Keratinocyte (primary cell): ENCODE measurements around the gene RMP24.
A peak's percentile ranks its signal among the peaks of the same experiment; 100 is the strongest.

Source experiments
- DNase-seq: peaks from one replicate; pipeline ENCODE4 v3.0.0-alpha.2; 2011; ENCODE audit warnings: low read depth, missing footprints, low spot score
- FAIRE-seq: peaks from 2 replicates; lab custom pipeline; 2011; peaks lifted over from hg19 to GRCh38; lab: Jason Lieb, UNC
- H2AFZ ChIP-seq: 2 replicates; pipeline ENCODE4 v1.6.0; 2012; ENCODE audit warnings: low read length, control low read depth, inconsistent platforms; ENCODE audit not compliant: control insufficient read depth
- H3K27ac ChIP-seq: 2 replicates; pipeline ENCODE4 v1.5.1; 2011; ENCODE audit warnings: low read length; ENCODE audit not compliant: control insufficient read depth, insufficient read depth
- H3K27me3 ChIP-seq: 3 replicates; pipeline ENCODE4 v1.6.0; 2011; ENCODE audit warnings: low read length; ENCODE audit not compliant: control insufficient read depth, insufficient read depth; ENCODE audit errors: extremely low read depth
- H3K36me3 ChIP-seq, 2 experiments: 2 replicates in 1 of 2; 3 replicates in 1 of 2; pipeline ENCODE4 v1.5.1; 2011; ENCODE audit warnings: low read length in 2 of 2, mild to moderate bottlenecking in 1 of 2; ENCODE audit not compliant: control insufficient read depth in 2 of 2, insufficient read depth in 2 of 2; ENCODE audit errors: extremely low read depth in 1 of 2
- H3K4me1 ChIP-seq: 3 replicates; pipeline ENCODE4 v1.5.1; 2011; ENCODE audit warnings: low read length; ENCODE audit not compliant: control insufficient read depth, insufficient read depth; ENCODE audit errors: extremely low read depth
- H3K4me2 ChIP-seq: 3 replicates; pipeline ENCODE4 v1.6.0; 2011; ENCODE audit warnings: low read depth, low read length; ENCODE audit not compliant: control insufficient read depth, insufficient read depth; ENCODE audit errors: extremely low read depth
- H3K4me3 ChIP-seq, 3 experiments: fragments of 200-600 bp in 1 of 3; sonication (generic) in 1 of 3; 2 replicates in 2 of 3; 3 replicates in 1 of 3; pipeline ENCODE4 v1.5.1; 2011 to 2016; ENCODE audit warnings: low read length in 3 of 3, mild to moderate bottlenecking in 3 of 3, control low read depth in 2 of 3, inconsistent platforms in 1 of 3, low read depth in 1 of 3, mixed read lengths in 1 of 3, mixed run types in 1 of 3, moderate library complexity in 1 of 3; ENCODE audit not compliant: control insufficient read depth in 2 of 3, insufficient read depth in 2 of 3; ENCODE audit errors: extremely low read depth in 1 of 3
- H3K79me2 ChIP-seq: 2 replicates; pipeline ENCODE4 v1.6.0; 2012; ENCODE audit warnings: low read length; ENCODE audit not compliant: control insufficient read depth, insufficient read depth
- H3K9ac ChIP-seq: 3 replicates; pipeline ENCODE4 v1.6.0; 2011; ENCODE audit warnings: low read length; ENCODE audit not compliant: control insufficient read depth, insufficient read depth; ENCODE audit errors: extremely low read depth
- H3K9me1 ChIP-seq: 3 replicates; pipeline ENCODE4 v1.6.0; 2011; ENCODE audit warnings: low read length; ENCODE audit not compliant: control insufficient read depth, insufficient read depth; ENCODE audit errors: extremely low read depth
- H3K9me3 ChIP-seq: 2 replicates; pipeline ENCODE4 v1.5.1; 2012; ENCODE audit warnings: low read depth, low read length; ENCODE audit not compliant: control insufficient read depth
- H4K20me1 ChIP-seq: 3 replicates; pipeline ENCODE4 v1.6.0; 2011; ENCODE audit warnings: low read length; ENCODE audit not compliant: control insufficient read depth, insufficient read depth; ENCODE audit errors: extremely low read depth
- CTCF ChIP-seq, 3 experiments: IDR thresholded peaks in 1 of 3; conservative IDR thresholded peaks in 1 of 3; optimal IDR thresholded peaks in 1 of 3; 2 replicates in 2 of 3; 3 replicates in 1 of 3; pipeline versions ENCODE3 to v1.5.1; 2011; ENCODE audit warnings: low read length in 3 of 3, mild to moderate bottlenecking in 3 of 3, moderate library complexity in 2 of 3, control low read depth in 1 of 3, inconsistent platforms in 1 of 3; ENCODE audit not compliant: insufficient read depth in 2 of 3; ENCODE audit errors: extremely low read depth in 1 of 3
- EZH2 ChIP-seq: IDR thresholded peaks from one replicate; pipeline ENCODE4 v1.6.1; 2012; ENCODE audit warnings: inconsistent platforms, mild to moderate bottlenecking, low read length, moderate library complexity
- dilution Hi-C: fragments of 300-500 bp; cut with MboI; formaldehyde crosslinking; loops from one replicate; pipeline ENCODE4 v1.7.0; 2020; ENCODE audit warnings: low sequenced_read_pairs; ENCODE audit not compliant: extremely low pct_ligation_motif_present

RMP24 gene

GRCh38 chr18:35950628-35950982, 21.9 kb upstream of the RMP24 start:
- dilution Hi-C loops: no loop called here
- H3K9me1 ChIP-seq: no peaks in the 10 kb centered on the region
- no peak overlapping the region for H3K9ac ChIP-seq
- no peaks in the 10 kb centered on the region for H4K20me1 ChIP-seq
- DNase-seq (no peak), FAIRE-seq (no peak)
- H2AFZ ChIP-seq: no peak overlapping the region
- no peak for TF ChIP-seq EZH2
- no peak for TF ChIP-seq CTCF (optimal IDR thresholded peaks at IDR 0.05 in 1 of 3, IDR thresholded peaks at IDR 0.05 in 1 of 3, conservative IDR thresholded peaks at IDR 0.05 in 1 of 3; ENCODE audit: extremely low read depth in 1 of 3, insufficient read depth in 2 of 3, low read length in 3 of 3)
- no peaks in the 10 kb centered on the region for H3K36me3 ChIP-seq
- no peak overlapping the region for H3K27ac ChIP-seq
- no peaks in the 10 kb centered on the region for H3K4me1 ChIP-seq
- peak overlapping the region; percentile 82 for H3K4me2 ChIP-seq
- no peaks in the 10 kb centered on the region for H3K27me3 ChIP-seq
- peak overlapping the region; percentile 66 to 73 (median 68) for H3K4me3 ChIP-seq
- H3K79me2 ChIP-seq: no peaks in the 10 kb centered on the region
- no peaks in the 10 kb centered on the region for H3K9me3 ChIP-seq

GRCh38 chr18:35953688-35954087, 18.8 kb upstream of the RMP24 start:
- Histone ChIP-seq H3K9ac (no peak overlapping the region), H3K36me3 (no peaks in the 10 kb centered on the region), H3K9me1 (no peaks in the 10 kb centered on the region), H2AFZ (no peak overlapping the region), H3K27me3 (no peaks in the 10 kb centered on the region), H3K4me2 (no peak overlapping the region), H3K4me3 (no peak overlapping the region), H4K20me1 (no peaks in the 10 kb centered on the region), H3K79me2 (no peaks in the 10 kb centered on the region), H3K27ac (no peak overlapping the region), H3K4me1 (no peaks in the 10 kb centered on the region), H3K9me3 (no peaks in the 10 kb centered on the region)
- no peak for DNase-seq
- dilution Hi-C loops: no loop called here
- FAIRE-seq: no peak
- no peak for TF ChIP-seq CTCF (optimal IDR thresholded peaks at IDR 0.05 in 1 of 3, IDR thresholded peaks at IDR 0.05 in 1 of 3, conservative IDR thresholded peaks at IDR 0.05 in 1 of 3; ENCODE audit: extremely low read depth in 1 of 3, insufficient read depth in 2 of 3, low read length in 3 of 3)
- TF ChIP-seq EZH2: no peak
